H1 (cell line): ENCODE results near the gene RAB34. TPM values are rescaled to one million over a fixed set of nuclear protein-coding genes. Genes with fewer than 3 reads are reported as not detected.

Source experiments
- CTCF ChIA-PET: fragments of 300-600 bp; sonication (Branson Sonifier 250); formaldehyde crosslinking; loops from one replicate; lab custom pipeline; 2021; ENCODE audit not compliant: partially characterized antibody; lab: Charles Lee
- POLR2A ChIA-PET: fragments of 300-600 bp; sonication (Branson Sonifier 250); formaldehyde crosslinking; loops from one replicate; lab custom pipeline; 2021; ENCODE audit warnings: inconsistent platforms; ENCODE audit not compliant: partially characterized antibody; lab: Charles Lee
- DNase-seq, 2 experiments: peaks; one replicate each; pipeline versions ENCODE4 v3.0.0 to v3.0.0-alpha.2; 2010 to 2022; ENCODE audit warnings: low spot score in 2 of 2, low read depth in 1 of 2, mixed read lengths in 1 of 2
- FAIRE-seq: peaks from 2 replicates; lab custom pipeline; 2011; peaks lifted over from hg19 to GRCh38; lab: Jason Lieb, UNC
- H2AFZ ChIP-seq: 2 replicates; pipeline ENCODE4 v1.8.1; 2012; ENCODE audit warnings: low read length, inconsistent platforms
- H2AK5ac ChIP-seq: 2 replicates; pipeline ENCODE4 v1.6.1; 2013; ENCODE audit warnings: low read depth, low read length
- H2BK120ac ChIP-seq: replicated peaks from 2 replicates; pipeline ENCODE3; 2013; ENCODE audit warnings: low read depth, low read length, inconsistent platforms
- H2BK12ac ChIP-seq: 2 replicates; pipeline ENCODE4 v1.6.1; 2013; ENCODE audit warnings: low read depth, low read length
- H2BK15ac ChIP-seq: 2 replicates; pipeline ENCODE4 v1.6.1; 2013; ENCODE audit warnings: low read length
- H2BK20ac ChIP-seq: 2 replicates; pipeline ENCODE4 v1.6.1; 2013; ENCODE audit warnings: low read length
- H2BK5ac ChIP-seq: 2 replicates; pipeline ENCODE4 v1.6.1; 2013; ENCODE audit warnings: low read depth, low read length
- H3K14ac ChIP-seq: 2 replicates; pipeline ENCODE4 v1.6.1; 2013; ENCODE audit warnings: inconsistent platforms; ENCODE audit not compliant: insufficient read length
- H3K18ac ChIP-seq: 2 replicates; pipeline ENCODE4 v1.6.1; 2013; ENCODE audit warnings: low read length; ENCODE audit errors: extremely low read depth
- H3K23ac ChIP-seq: 2 replicates; pipeline ENCODE4 v1.6.1; 2013; ENCODE audit warnings: inconsistent platforms; ENCODE audit not compliant: insufficient read length
- H3K23me2 ChIP-seq: 2 replicates; pipeline ENCODE4 v1.6.1; 2013; ENCODE audit warnings: low read depth, low read length
- H3K27ac ChIP-seq: 2 replicates; pipeline ENCODE4 v1.6.1; 2011; ENCODE audit warnings: low read depth, low read length, inconsistent platforms
- H3K27me3 ChIP-seq, 4 experiments: replicated peaks in 1 of 4; 1 replicate in 1 of 4; 2 replicates in 3 of 4; pipeline versions ENCODE4 v1.6.1 to v1.8.1; 2011 to 2013; ENCODE audit warnings: low read length in 3 of 4, mild to moderate bottlenecking in 3 of 4, inconsistent platforms in 2 of 4, mixed read lengths in 2 of 4, moderate library complexity in 1 of 4; ENCODE audit not compliant: control insufficient read depth in 3 of 4, insufficient read depth in 3 of 4; ENCODE audit errors: extremely low read depth in 1 of 4
- H3K36me3 ChIP-seq, 4 experiments: 2 replicates each; pipeline versions ENCODE4 v1.6.1 to v1.8.1; 2011 to 2013; ENCODE audit warnings: mild to moderate bottlenecking in 4 of 4, low read length in 3 of 4, moderate library complexity in 2 of 4, control low read depth in 1 of 4, inconsistent platforms in 1 of 4; ENCODE audit not compliant: insufficient read depth in 4 of 4, control insufficient read depth in 2 of 4
- H3K4ac ChIP-seq: replicated peaks from 2 replicates; pipeline ENCODE3; 2013; ENCODE audit warnings: low read length, low read depth, mixed read lengths, inconsistent platforms; ENCODE audit not compliant: insufficient read length
- H3K4me1 ChIP-seq, 4 experiments: replicated peaks in 1 of 4; 1 replicate in 1 of 4; 2 replicates in 3 of 4; pipeline versions ENCODE4 v1.6.1 to v1.8.1; 2011 to 2013; ENCODE audit warnings: low read length in 3 of 4, inconsistent platforms in 2 of 4, mixed read lengths in 1 of 4; ENCODE audit not compliant: insufficient read depth in 4 of 4, control insufficient read depth in 3 of 4
- H3K4me2 ChIP-seq, 2 experiments: 2 replicates each; pipeline versions ENCODE4 v1.6.1 to v1.8.1; 2011 to 2013; ENCODE audit warnings: low read depth in 2 of 2, low read length in 2 of 2, control low read depth in 1 of 2, inconsistent platforms in 1 of 2, mild to moderate bottlenecking in 1 of 2; ENCODE audit not compliant: insufficient read depth in 1 of 2
- H3K4me3 ChIP-seq, 4 experiments: fragments of 200-600, 300-600 bp in 1 of 4; sonication (generic), shearing (Covaris generic), sonication (Bioruptor Twin) in 1 of 4; 2 replicates each; pipeline versions ENCODE4 v1.5.1 to v1.8.1; 2011 to 2016; ENCODE audit warnings: low read length in 4 of 4, low read depth in 3 of 4, control low read depth in 2 of 4, inconsistent platforms in 2 of 4, mild to moderate bottlenecking in 2 of 4, mixed read lengths in 1 of 4, moderate library complexity in 1 of 4; ENCODE audit not compliant: insufficient read depth in 2 of 4; ENCODE audit errors: extremely low read depth in 1 of 4
- H3K56ac ChIP-seq: replicated peaks from 2 replicates; pipeline ENCODE3; 2013; ENCODE audit warnings: low read depth, mild to moderate bottlenecking, mixed read lengths, low read length, inconsistent platforms; ENCODE audit not compliant: insufficient read length
- H3K79me1 ChIP-seq: 2 replicates; pipeline ENCODE4 v1.6.1; 2013; ENCODE audit warnings: low read depth, low read length, control low read depth
- H3K79me2 ChIP-seq, 2 experiments: 2 replicates each; pipeline versions ENCODE4 v1.6.1 to v1.8.1; 2012 to 2013; ENCODE audit warnings: low read length in 2 of 2, mild to moderate bottlenecking in 2 of 2, inconsistent platforms in 1 of 2; ENCODE audit not compliant: insufficient read depth in 2 of 2, control insufficient read depth in 1 of 2
- H3K9ac ChIP-seq, 4 experiments: replicated peaks in 1 of 4; 1 replicate in 1 of 4; 2 replicates in 3 of 4; pipeline versions ENCODE4 v1.6.1 to v1.8.1; 2011 to 2013; ENCODE audit warnings: low read depth in 3 of 4, low read length in 3 of 4, control low read depth in 2 of 4, mild to moderate bottlenecking in 2 of 4, moderate library complexity in 2 of 4, inconsistent platforms in 1 of 4; ENCODE audit errors: extremely low read depth in 1 of 4
- H3K9me3 ChIP-seq, 2 experiments: 2 replicates each; pipeline versions ENCODE4 v1.6.1 to v1.8.1; 2012 to 2013; ENCODE audit warnings: mild to moderate bottlenecking in 2 of 2, moderate library complexity in 2 of 2, control low read depth in 1 of 2, inconsistent platforms in 1 of 2, low read depth in 1 of 2, low read length in 1 of 2, mixed read lengths in 1 of 2; ENCODE audit not compliant: insufficient read depth in 2 of 2
- H4K20me1 ChIP-seq, 2 experiments: replicated peaks in 1 of 2; 2 replicates each; pipeline versions ENCODE3 to v1.8.1; 2011 to 2013; ENCODE audit warnings: inconsistent platforms in 2 of 2, low read length in 2 of 2, mild to moderate bottlenecking in 1 of 2; ENCODE audit not compliant: insufficient read depth in 2 of 2, control insufficient read depth in 1 of 2
- H4K5ac ChIP-seq: 2 replicates; pipeline ENCODE4 v1.6.1; 2013; ENCODE audit warnings: low read length, low read depth, mixed read lengths, inconsistent platforms; ENCODE audit not compliant: insufficient read length
- H4K8ac ChIP-seq: 2 replicates; pipeline ENCODE4 v1.8.0; 2013; ENCODE audit warnings: mild to moderate bottlenecking, moderate library complexity, low read length, inconsistent platforms; ENCODE audit not compliant: insufficient read depth; ENCODE audit errors: extremely low read depth
- H4K91ac ChIP-seq: replicated peaks from 2 replicates; pipeline ENCODE3; 2013; ENCODE audit warnings: low read length, mixed read lengths, inconsistent platforms; ENCODE audit not compliant: insufficient read length
- BRCA1 ChIP-seq: IDR thresholded peaks from 2 replicates; pipeline ENCODE4 v1.6.1; 2012; ENCODE audit warnings: low read depth, low read length, improper control_type of control experiment
- CBX5 ChIP-seq: fragments of 300-800, 300-1000 bp; sonication (generic); IDR thresholded peaks from 2 replicates; pipeline ENCODE4 v1.7.1; 2016; ENCODE audit warnings: antibody characterized with exemption, low read length, low read depth
- CHD2 ChIP-seq: IDR thresholded peaks from 2 replicates; pipeline ENCODE4 v1.6.1; 2012; ENCODE audit warnings: low read length, improper control_type of control experiment
- EP300 ChIP-seq, 2 experiments: IDR thresholded peaks; 1 replicate in 1 of 2; 2 replicates in 1 of 2; pipeline ENCODE4 v1.6.1; 2011 to 2012; ENCODE audit warnings: low read depth in 2 of 2, low read length in 2 of 2, mild to moderate bottlenecking in 2 of 2, borderline replicate concordance in 1 of 2, inconsistent platforms in 1 of 2, moderate library complexity in 1 of 2
- YY1 ChIP-seq: IDR thresholded peaks from 2 replicates; pipeline ENCODE4 v1.6.1; 2011; ENCODE audit warnings: low read depth, mild to moderate bottlenecking, low read length
- WGBS, 2 experiments: shearing (Covaris generic) in 1 of 2; methylation state at CpG; one replicate each; pipeline versions ENCODE4 v1.1.6 to v1.1.7; 2013 to 2015; ENCODE audit warnings: low lambda C conversion rate in 2 of 2, mixed read lengths in 2 of 2, inconsistent platforms in 1 of 2, low coverage in 1 of 2, missing lambda C conversion rate in 1 of 2; ENCODE audit not compliant: insufficient replicate concordance in 2 of 2, insufficient coverage in 1 of 2, insufficient read length in 1 of 2; ENCODE audit errors: extremely low coverage in 1 of 2, missing lambda C conversion rate in 1 of 2; 5-methylcytosine and 5-hydroxymethylcytosine counted together
- polyA plus RNA-seq, 7 experiments: library from polyadenylated mRNA; depleted of rRNA in 3 of 7; stranded (reverse) in 5 of 7; unstranded in 2 of 7; fragments of >200 nt in 5 of 7; fragments of 200-250 nt in 2 of 7; gene quantifications; 1 replicate in 5 of 7; 2 replicates in 1 of 7; 4 replicates in 1 of 7; pipeline versions ENCODE4 v1.2.1 to v1.2.3, GENCODE V29; 2011 to 2013; ENCODE audit warnings: missing spikeins in 2 of 7, mixed read lengths in 2 of 7
- total RNA-seq: library from RNA; stranded (reverse); fragmentation: NEBNext Ultra II Directional; extraction: Animal tissue kit (Norgen Biotek cat#: 25700); gene quantifications from 2 replicates; pipeline ENCODE4 v1.2.1, GENCODE V29; 2021
- TF ChIP-seq, protein P1 (sequence below): IDR thresholded peaks from 2 replicates; pipeline ENCODE4 v1.6.1; 2011; ENCODE audit warnings: low read length, improper control_type of control experiment

Gene RAB34
- total and polyA plus RNA-seq, 2 of the 8 experiments (the other 6 are each of a cell fraction or from before 2014, with no cell fraction given) = 237 to 305 TPM

DNA sequence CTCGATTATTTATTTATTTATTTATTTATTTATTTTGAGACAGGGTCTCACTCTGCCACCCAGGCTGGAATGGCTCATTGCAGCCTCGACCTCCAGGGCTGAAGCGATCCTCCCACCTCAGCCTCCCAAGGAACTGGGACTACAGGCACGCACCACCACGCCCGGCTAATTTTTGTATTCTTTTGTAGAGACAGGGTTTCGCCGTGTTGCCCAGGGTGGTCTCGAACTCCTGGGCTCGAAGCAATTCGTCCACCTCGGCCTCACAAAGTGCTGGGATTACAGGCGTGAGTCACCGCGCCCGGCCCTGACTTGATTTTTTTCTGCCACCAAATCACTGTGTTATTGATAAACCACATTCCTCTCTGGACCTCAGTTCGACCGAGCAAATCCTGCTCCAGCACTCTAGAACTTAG, 1.4 kb upstream of the RAB34 start:
- Histone ChIP-seq H3K9me3 (no peaks in the 10 kb centered on the region), H3K14ac (no peak overlapping the region), H3K56ac (peak overlapping the region; percentile 43), H2BK5ac (peak overlapping the region; percentile 99), H3K4ac (peak overlapping the region; percentile 63), H2AK5ac (0 out of 2 replicates have a peak overlapping the region, but pooled peaks have one; percentile 46), H3K4me3 (peak overlapping the region; percentile 95 to 100 (median 98)), H3K4me2 (peak overlapping the region; percentile 87 to 99), H3K23me2 (peaks cover 19% of the 10 kb centered on the region), H2BK12ac (peak overlapping the region; percentile 75; the same call in 1 of the 2 replicates), H2BK15ac (no peak overlapping the region; the same call in 1 of the 2 replicates), H4K8ac (no peak overlapping the region), H3K79me1 (peaks cover 13% of the 10 kb centered on the region; the same call in 1 of the 2 replicates), H3K79me2 (peaks cover 8 to 53% of the 10 kb centered on the region in 2 experiments), H2BK120ac (peak overlapping the region; percentile 67), H3K18ac (peak overlapping the region; percentile 99), H3K36me3 (peaks cover 27 to 54% (median 42%) of the 10 kb centered on the region in 4 experiments), H3K23ac (no peak overlapping the region), H4K91ac (peak overlapping the region; percentile 61), H2AFZ (no peak overlapping the region), H4K20me1 (peaks cover 6 to 24% of the 10 kb centered on the region in 2 experiments), H2BK20ac (no peak overlapping the region), H3K27ac (peak overlapping the region; percentile 46; the same call in 1 of the 2 replicates), H3K9ac (peak overlapping the region in 3 of 4 experiments; percentile 34 to 71 (median 70); a peak in 4 of 7 replicates), H3K4me1 (peaks cover 3 to 12% (median 6%) of the 10 kb centered on the region in 4 experiments), H4K5ac (peak overlapping the region; percentile 66), H3K27me3 (no peaks in the 10 kb centered on the region)
- no peak for FAIRE-seq
- WGBS, 2 experiments = 17% methylated on average over 18 of the region's 18 CpGs; no CpG with 5 or more reads in 1 of the 2 experiments
- ChIA-PET CTCF (interaction anchor here (0.8 to 16.9 kb wide), 9 partner anchors 8 to 235 kb away, joined by 3 to 316 read pairs (median 4); partner anchors contain the start of genes PROCA1 and TRAF4), POLR2A (interaction anchor here (0.6 to 17.6 kb wide), 37 partner anchors 7 to 791 kb away, joined by 3 to 813 read pairs (median 6); partner anchors contain the start of genes BLTP2, DHRS13, ERAL1 and FLOT2)
- DNase-seq = no peak
- TF ChIP-seq BRCA1 (no peak), EP300 (IDR thresholded peaks at IDR 0.05; ENCODE audit: borderline replicate concordance in 1 of 2, low read depth in 2 of 2, low read length in 2 of 2) (no peak), YY1 (no peak), CHD2 (no peak), CBX5 (no peak)
- TF ChIP-seq, protein P1, sequence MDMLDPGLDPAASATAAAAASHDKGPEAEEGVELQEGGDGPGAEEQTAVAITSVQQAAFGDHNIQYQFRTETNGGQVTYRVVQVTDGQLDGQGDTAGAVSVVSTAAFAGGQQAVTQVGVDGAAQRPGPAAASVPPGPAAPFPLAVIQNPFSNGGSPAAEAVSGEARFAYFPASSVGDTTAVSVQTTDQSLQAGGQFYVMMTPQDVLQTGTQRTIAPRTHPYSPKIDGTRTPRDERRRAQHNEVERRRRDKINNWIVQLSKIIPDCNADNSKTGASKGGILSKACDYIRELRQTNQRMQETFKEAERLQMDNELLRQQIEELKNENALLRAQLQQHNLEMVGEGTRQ = no peak
